Central memory CD4-positive, alpha-beta T cell (primary cell): ENCODE data around the gene ADAMTS17.

ENCODE experiments used
- DNase-seq: peaks from one replicate; pipeline ENCODE4 v3.0.0; 2022

The ADAMTS17 gene

DNA sequence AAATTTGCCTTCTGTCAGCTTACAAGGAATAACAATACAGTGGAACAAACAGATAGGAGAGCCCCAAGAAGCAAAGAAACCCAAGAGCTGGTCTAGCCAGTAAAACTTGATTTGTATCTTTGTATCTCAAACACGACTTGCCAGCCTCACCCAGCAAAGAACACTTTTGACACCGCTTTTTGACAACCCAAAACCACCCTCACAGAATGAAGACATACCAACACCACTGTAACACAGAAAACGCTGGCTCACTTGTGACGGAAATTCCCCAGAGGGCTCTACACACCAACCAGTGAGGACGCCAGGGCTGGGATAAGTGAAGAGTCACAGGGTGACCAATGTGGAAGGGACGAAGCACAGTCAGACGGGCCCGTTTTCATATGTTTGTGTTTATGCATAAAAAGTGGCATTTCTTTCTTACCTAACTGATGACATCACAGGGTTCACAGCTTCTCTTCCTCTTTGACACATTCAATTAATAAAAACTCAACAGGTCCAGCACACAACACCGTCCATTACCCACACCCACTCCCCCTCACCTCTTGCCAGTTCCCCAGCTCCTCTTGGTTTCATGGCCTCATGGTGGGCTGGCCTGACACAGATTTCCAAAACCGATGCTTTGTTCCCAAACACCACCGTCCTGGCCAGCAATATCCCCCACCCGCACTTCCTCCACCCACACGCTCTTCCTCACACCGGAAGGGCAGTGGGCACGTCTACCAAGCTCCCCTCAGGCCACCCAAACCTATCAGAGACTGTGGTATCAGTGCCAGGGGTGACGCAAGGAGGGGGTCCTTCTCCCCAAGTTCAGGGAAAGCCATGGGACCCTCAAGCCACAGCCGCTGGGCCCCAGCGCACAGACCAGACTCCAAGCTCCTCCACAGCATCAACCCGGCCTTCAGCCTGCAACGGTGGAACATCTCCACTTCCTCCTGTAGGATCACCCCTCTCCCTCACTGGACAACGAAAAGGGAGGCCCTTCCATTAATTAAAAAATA lies 94.2 kb downstream of the ADAMTS17 start:
- DNase-seq, result no peak

DNA sequence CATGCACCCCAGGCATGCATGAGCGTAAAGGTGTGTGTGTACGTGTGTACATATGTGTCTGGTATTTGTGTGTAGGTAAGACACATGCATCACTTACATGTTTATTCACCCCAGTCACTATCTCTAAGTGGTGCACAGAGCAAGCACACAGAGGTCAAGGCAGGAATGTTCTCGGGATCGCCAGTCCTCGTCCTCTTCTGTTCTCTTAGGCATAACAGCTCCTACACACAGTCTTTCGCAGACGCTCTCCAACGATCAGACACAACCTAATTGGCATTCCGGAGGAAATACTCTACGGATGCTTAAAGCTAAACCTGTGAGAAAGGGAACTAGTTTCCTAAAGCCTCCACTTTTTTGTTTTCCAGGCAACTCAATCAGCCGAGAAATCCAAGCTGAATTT lies 95.9 kb downstream of the ADAMTS17 start:
- no peak for DNase-seq

DNA sequence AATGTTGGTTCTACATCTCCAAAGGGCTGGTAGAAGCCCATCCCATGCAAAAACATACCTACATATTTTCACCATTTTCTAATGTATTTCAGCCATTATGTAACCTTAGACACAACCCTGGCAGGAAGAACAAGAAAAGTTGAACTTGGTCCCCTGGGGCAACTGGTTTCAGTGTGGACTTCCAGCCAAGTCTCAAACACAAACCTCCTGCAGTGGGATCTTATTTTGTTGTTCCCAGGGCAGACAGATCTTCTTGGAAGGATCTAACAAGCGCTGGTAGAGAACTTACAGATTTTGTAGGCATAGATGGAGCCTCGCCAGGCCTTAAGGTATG lies 96.3 kb downstream of the ADAMTS17 start:
- no peak for DNase-seq

DNA sequence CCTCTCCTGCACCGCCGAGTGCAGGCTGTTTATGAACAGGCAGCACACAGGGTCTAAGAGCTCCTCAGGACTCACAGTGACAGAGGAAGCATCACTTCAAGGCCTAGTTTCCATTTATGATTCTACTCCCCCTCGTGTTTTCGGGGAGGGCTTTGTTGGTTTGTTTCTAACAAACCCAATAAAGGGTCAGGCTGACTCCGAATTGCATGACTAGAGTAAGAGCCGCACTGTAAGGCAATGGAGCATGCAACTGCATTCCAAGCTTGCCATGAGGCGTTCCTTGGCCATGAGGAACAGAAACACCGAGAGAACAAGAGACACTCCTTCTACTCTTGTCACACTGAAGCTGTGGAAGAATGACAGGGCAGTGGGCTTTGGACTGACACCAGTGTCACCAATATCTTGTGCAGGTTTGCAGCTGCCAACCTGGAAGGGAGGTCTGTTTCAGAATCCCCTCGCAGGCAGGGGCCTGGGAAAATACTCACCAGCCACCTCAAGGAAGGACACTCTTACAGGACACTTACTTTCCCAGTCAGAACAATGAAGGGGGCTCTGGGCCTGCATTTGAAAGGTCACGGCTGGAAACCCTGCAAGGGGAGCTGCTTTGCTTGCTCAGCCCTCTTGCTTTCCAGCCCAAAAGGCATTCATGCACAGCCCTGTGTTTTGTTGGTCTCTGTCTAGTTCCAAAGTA lies 96.8 kb downstream of the ADAMTS17 start:
- no peak for DNase-seq

DNA sequence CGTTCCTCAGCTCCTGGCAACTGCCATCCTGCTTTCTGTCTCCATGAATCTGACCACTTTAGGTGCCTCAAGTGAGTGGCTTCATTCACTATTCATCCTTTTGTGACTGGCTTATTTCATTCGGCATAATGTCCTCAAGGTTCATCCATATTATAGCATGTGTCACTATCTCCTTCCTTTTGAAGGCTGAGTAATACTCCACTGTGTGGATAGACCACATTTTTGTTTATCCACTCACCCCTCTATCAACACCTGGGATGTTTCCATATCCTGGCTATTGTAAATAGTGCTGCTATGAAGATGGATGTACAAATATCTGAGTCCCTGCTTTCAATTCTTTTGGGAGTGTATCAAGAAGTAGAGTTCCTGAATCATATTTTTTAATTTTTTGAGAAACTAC lies 98.8 kb downstream of the ADAMTS17 start:
- DNase-seq, result no peak

DNA sequence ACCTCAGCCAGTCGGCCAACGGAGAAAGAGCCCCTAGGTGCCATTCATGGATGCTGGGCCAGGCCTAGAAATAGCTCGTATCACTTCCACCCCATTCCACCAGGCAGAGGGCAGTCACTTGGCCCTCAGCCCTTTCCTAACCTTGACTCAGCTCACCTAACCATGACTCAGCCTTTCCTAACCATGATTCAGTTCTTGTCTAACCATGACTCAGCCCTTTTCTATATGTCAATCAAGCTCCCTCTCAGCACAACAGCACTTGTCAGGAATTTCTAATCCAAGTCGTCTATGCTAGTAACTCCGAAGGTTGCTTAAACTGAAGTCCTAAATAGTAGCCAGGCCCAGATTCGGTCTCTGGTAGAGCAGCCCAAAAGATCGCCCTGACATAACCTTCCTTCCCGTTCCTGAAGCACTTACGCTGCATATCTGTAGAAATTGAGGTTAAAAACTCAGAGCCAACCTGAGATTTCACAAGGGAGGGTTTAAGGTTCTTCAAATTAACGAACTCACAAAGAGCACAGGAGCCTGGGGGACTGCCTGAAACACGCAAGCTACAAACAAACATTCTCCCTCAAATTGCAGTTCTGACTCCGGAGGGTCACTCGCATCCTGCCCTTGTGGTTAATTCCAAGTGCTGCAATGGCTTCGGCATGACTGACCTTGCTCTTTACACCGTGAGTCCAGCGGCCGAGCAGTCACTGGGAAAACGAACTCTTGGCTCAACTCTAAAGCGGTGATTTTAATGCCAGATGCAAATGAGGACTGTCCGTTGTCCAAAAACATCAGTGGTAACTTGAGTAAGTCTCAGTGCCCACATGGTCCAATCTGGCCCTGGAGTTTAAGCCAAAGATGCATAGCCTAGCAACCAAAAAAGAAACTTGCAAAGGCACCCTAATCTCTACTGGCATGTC lies 99.9 kb downstream of the ADAMTS17 start:
- DNase-seq, result no peak

DNA sequence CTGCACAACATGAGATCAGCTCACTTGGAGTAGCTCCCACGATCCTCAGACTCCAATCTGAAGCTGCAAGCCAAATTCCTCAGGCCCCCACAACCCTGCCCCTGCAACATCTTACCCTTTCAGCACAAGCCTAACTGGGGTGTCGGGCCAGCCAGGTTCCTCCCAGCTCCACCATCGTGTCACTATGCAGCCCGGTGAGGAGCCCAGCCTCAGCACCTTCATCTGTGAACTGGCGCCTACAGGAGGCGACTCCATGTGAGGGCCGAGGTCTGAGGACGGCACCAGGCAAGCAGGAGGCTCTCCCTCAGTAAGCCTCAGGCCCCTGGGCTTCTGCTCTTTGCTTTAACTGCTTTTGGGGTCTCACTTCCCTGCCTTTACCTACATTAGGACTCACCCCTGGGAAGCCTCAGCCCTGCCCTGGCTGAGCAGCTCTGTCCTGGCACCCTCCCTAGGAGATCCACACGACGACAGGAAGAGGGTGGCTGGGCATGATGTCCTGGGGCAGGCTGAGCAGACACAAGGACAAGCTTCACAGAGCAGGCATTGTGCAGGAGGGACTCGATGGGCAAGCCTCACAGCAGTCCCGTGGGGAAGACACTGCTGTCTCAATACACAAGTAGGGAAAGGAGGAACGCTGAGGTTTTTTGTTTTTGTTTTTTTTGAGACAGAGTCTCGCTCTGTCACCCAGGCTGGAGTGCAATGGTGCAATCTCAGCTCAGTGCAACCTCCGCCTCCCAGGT lies 104.6 kb downstream of the ADAMTS17 start:
- no peak for DNase-seq

DNA sequence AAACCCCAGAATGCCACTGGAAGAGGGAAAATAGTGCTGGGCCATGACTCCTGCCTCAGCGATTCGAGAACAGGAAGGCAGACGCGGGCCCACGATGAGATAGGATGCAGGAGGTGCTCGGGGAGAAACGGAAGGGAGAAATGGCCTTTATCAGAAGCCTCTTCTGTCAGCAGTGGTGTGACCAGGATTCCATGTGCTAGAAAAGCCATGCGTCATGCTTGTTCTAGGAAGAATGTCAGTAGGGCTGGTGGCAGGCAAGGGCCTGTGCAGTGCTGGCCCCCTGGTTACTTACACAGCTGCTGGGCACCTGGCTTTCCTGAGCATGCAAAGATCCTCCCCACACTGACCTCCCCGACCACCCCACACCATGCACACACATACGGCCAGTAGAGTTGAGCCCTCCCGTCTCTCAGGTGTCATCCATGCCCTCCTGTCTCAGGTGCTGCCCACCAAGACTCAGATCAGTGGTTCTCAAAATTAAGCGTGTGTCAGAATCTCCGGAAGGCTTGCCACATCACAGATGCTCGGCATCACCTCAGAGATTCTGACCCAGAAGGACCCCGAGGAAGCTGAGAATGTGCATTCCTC lies 106.7 kb downstream of the ADAMTS17 start:
- no peak for DNase-seq

DNA sequence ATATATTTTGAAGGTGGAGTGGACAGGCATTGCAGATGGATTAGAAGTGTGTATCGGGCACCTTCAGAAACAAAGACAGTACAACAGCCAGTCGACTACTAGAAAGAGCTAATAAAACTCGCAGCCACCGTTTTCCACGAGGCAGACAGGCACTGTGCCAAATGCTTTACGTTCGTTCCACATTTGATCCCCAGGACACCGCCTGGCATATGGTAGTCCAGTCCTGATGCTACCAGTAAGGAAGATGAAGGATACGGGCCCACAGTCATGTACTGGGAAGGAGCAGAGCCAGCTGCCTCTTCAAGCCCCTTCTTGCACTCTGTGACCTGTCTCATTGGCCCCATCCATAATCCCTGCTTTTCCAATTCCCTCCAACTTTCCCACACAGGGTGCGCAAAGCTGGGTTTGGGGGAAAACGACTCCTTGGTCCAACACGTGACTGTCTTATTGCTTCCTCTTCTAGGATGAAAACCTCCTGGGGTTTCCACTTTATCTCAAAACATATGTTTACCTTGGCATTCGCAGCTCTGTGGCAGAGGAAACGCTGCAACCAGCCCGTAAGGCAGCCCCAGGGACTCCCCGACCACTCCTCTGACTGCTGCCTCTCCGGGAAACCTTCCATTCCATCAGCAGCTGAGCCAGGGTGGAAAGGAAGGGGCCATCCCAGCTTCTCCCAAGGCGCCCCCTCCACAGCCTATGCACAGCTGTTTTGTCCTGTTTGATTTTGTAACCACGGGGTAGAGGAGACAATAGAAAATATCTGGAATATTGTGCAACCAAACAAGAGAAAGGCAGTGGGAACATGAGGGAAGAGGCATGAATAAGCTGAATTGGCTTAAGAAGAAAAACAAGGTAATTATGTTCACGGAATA lies 107.4 kb downstream of the ADAMTS17 start:
- no peak for DNase-seq

DNA sequence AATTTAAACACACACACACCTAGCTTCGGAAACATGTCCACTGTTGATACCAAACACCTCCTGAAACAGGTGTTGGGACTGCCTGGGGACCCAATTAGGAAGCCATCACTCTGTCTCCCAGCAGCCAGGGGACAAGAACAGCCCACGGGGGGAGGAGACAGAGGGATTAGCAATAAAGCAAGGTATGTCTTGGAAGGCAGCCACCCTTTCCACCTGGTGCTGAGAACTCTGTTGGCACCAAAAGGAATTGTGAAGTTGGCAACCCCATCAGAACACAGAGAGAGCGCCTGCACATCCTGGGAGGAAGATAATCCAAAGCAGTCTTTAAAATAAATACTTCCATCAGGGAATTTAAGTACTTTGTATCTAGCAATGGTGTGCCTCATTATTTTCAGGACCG lies 111.0 kb downstream of the ADAMTS17 start:
- no peak for DNase-seq

DNA sequence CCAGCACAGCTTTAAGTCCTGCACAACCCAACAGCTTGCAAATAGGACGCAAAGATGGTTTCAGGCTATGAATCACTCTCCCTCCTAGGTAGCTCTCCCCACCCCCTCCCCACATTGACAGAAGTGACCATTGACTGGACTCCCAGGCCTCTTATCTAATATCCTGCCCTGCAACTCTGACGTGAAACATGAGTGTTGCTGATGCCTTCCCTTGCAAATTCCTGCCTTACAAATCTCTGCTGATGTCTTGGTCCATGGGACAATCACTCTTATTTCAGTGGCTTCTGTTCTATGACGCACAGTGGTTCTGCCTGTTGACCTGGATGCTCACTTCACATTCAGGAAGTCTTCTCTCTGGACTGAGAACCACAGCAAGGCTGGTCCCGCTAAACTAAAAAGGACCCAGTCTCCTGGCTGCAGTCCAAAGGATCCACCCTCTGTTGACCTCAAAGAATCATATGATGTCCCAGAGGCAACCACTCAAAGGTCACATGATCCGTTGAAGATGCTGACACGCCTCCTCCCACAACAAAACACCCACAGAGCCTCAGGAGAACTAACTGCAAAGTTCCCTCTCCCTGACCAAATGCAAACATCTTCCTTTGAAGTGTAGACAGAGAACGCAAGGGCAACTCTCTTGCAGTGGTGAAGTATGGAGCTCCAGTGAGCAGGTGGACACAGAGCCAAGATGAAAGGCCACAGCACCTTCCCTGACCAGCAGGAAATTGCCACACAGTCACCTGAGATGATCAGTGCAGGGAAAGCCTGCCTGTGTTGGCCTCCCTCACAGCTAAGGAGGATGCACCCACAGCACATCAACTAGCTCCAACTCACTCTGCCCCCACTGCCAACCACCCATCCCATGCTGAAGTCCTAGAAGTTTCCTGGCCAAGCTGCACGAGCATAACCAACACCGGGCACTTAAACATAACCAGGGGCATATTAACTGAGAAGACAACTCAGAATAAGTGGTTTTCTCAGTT lies 112.3 kb downstream of the ADAMTS17 start:
- DNase-seq, result peak; percentile 64

DNA sequence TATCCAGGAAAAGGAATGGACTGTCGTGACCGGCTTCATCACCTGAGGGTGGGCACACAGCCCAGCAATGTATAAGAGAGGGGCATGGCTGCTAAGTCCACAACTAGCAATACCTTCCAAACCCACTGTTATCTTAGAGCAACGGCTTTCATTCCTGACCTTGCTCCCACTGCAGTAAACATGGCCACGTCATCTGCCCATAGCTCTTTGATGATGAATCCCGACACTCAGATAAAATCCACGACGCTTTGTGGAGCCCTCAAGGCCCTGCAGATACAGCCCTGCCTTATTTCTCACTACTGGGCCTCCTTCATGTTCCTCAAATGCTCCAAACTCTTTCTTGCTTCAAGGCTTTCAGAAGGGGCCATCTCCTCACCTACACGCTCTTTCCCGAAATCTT lies 114.0 kb downstream of the ADAMTS17 start:
- no peak for DNase-seq

DNA sequence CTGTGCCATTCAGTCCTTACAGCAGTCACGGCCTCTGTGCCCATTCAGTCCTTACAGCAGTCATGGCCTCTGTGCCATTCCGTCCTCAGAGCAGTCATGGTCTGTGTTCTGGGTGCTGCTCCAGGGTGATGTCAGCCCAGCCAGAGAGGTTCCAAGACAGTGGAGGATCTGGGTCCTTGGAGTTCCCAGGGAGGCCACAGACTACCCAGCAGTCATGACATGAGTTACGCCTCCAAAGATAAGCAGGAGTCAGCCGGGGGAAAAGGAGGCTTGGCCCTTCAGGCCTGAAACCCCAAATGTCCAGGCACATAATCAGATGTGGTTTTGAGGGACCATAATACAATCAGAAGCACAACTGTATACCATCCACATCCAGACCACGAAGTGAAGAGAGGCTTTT lies 115.7 kb downstream of the ADAMTS17 start:
- no peak for DNase-seq

DNA sequence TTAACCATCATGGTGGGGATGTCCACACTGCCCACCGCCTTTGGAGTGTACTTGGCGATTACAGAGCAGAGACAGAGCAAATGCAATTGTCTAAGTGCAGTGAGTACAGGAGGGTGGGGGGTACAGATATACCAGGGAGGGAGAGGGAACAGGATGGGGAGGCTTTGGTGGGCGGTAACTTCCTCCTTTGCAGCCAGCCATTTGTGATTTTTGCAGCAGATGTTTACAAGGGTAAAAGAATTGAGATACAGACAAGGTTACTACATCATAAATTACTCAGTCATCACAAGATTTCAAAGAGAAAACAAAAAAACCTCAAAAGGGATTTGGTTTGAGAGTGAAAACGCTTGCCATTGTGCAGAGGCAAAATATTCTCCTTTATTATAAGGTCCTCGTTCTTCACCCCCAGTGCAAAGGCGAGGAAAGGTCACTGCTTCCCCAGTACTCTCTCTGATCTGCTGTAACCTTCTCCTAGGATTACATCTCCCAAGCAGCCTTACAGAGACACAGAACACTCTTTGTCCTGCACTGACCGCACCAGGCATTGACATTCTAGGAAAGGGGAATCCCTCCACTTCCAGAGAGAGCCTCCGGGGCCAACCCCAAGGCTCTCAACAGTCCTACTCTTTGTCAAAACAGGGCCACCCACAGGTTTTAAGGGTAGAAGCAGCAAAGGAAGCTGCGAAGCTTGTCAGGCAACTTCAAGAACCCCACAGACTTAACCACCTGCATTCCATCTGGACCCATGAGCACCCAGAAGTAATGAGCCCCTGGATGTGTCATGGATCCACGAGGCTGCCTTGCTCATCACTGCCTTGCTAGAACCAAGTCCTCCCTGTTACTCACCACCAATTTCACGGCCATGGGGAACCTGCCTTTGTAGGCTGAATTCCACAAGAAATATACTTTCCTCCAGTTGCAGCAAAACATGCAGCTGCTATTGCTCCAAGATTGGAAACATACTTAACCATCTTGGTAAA lies 117.3 kb downstream of the ADAMTS17 start:
- no peak for DNase-seq

DNA sequence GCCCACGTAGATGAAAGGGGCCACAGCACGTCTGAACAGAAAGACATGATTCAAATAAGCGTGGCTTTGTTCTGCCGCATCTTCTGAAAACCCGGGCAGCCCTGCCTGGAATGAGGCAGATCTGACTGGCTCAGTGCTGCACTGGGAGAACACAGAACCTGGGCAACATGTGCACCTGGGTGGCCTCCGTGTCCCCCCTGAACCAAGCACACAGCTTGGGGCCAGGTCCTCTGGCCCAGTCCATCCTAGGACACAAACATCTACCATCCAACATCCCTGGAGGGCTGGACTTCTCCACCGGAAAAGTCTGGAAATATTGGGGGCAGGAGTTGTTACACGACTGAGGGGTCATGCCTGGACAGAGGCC lies 119.4 kb downstream of the ADAMTS17 start:
- DNase-seq, result no peak

DNA sequence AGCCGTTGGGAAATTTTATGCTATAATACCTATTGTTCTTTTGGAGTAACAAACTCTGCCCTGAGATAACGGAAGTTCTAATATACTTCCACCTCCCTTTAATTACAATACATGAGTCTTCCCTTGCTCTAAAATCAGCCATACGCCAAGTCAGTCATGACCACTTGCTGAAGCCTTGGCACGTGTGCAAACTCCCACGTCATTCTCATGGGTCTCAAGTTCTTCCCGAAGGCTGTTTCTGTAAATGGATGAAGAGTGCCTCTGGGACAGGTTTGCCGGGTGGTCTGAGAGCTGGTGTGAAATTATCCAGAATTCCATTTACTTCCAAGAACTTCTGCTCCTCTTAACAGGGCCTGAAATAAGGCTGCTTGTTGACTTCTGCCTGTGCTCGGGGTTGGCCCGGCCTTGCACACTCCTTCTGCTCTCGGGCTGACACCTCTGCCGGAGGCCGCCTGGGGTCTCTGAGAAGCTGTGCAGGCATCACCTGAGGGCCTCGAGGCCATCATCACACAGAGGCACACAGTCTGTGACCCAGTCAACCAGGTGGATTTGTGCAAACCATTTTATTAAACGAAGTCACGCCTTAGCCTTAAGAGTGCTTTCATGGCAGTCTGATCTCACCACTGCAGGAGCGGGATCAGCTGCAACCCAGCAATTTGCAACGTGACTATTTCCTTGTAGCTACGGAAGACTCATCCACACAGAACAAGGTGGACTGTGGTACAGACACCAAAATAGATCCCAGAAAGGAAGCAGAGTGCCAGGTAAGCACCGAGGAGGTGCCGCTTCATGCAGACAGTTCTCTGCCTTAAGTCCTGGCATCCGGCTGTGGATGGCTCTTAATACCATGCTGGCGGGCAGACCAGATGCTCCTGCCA lies 120.1 kb downstream of the ADAMTS17 start:
- no peak for DNase-seq

DNA sequence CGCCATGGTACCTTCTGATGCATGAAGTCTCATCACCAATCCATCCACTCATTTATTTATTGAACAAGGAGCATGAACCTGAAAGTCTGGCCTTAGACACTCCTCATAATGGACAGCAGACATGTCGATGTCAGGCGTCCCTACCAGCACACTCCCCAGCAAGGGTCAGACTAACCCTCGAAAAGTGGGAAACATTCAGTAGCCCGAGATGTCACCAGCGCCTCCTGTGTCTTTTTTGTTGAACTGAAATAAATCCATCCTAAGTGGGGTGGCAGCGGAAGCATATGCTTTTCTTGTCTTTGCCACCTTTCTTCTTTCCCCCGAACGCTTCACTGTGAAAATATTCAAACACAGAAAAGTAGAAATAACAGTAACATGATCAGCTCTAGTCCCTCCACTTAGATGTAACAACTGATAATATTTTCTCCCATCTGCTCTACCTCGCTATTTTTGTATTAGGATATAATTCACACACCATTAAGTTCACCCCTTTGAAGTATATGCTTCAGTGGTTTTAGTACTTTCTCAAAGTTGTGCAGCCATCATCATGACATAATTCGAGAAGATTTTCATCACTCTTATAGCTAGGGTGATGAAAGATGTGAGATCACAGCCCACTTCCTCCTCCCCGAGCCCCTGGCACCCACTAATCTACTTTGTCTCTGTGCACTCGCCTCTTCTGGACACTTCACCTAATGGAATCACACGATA lies 121.6 kb downstream of the ADAMTS17 start:
- no peak for DNase-seq
